ENCODE data around the gene GRB2. TPM values are rescaled to one million over a fixed set of nuclear protein-coding genes. Genes with fewer than 3 reads are reported as not detected.

GRB2 gene
- total and polyA plus RNA-seq, 12 donors, result 23.5 to 85.5 (median 52.0) TPM

DNA sequence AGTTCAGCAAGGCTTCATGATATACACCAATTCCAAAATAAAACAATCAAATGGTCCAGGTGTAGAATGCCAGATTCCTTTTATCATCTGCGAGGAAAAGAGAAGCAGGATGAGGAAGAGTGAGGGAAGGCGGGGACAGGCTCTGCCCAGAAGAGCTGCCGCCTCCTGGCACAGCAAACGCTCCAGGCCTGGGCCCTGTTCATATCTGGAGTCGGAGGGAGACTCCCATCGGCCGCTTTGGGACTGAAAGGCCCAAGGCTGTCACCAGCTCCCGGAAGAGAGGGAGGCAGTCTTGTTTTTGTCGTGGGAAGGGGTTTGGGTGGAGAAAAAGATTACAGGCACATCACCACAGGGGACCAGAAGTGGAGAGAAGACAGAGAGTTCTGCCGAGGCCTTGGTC is 87.3 kb downstream of the GRB2 start:
- Histone ChIP-seq H3K9me3 (no peaks in the 10 kb centered on the region), H3K4me1 (peaks cover 0 to 61% (median 0%) of the 10 kb centered on the region in 9 donors), H3K36me3 (peaks cover 0 to 56% (median 7%) of the 10 kb centered on the region in 9 donors), H3K27me3 (no peaks in the 10 kb centered on the region), H3K27ac (peak overlapping the region in 1 of 10 donors; percentile 94), H3K4me3 (no peak overlapping the region)
- no peak for ATAC-seq
- no peak for DNase-seq
- TF ChIP-seq, protein P1, sequence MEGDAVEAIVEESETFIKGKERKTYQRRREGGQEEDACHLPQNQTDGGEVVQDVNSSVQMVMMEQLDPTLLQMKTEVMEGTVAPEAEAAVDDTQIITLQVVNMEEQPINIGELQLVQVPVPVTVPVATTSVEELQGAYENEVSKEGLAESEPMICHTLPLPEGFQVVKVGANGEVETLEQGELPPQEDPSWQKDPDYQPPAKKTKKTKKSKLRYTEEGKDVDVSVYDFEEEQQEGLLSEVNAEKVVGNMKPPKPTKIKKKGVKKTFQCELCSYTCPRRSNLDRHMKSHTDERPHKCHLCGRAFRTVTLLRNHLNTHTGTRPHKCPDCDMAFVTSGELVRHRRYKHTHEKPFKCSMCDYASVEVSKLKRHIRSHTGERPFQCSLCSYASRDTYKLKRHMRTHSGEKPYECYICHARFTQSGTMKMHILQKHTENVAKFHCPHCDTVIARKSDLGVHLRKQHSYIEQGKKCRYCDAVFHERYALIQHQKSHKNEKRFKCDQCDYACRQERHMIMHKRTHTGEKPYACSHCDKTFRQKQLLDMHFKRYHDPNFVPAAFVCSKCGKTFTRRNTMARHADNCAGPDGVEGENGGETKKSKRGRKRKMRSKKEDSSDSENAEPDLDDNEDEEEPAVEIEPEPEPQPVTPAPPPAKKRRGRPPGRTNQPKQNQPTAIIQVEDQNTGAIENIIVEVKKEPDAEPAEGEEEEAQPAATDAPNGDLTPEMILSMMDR (IDR thresholded peaks at IDR 0.05), result no peak
- intact Hi-C loops (cut with DNase I), result no loop called here
- 56 to 62% methylated on average over 10 of the region's 10 CpGs for WGBS, 2 donors

DNA sequence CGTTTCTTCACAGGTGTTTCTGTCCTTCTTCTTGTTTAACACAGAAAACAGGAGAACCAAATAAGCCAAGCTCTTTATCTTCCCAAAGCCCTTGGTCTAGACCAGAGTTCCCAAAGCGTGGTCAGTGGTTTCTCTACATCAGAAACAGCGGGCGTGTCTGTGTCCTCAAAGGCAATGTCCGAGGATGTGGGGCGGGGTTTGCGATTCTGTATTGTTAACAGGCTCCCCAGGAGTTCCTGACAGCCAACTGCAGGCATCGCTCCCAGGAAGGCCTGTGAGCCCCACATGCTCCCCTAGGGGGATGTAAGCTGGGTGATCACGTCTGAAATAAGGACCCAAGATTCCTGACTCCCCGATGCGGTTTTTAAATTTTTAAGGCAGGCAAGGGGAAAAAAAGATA is 87.8 kb downstream of the GRB2 start:
- no peak overlapping the region for H3K4me3 ChIP-seq
- ATAC-seq (no peak), DNase-seq (no peak)
- no peaks in the 10 kb centered on the region for H3K27me3 ChIP-seq
- no peaks in the 10 kb centered on the region for H3K9me3 ChIP-seq
- 77 to 82% methylated on average over 11 of the region's 11 CpGs for WGBS, 2 donors
- peaks cover 0 to 56% (median 7%) of the 10 kb centered on the region in 9 donors for H3K36me3 ChIP-seq
- H3K27ac ChIP-seq, result peak overlapping the region in 2 of 10 donors; percentile 25 to 94
- TF ChIP-seq, protein P1 (IDR thresholded peaks at IDR 0.05), result no peak
- intact Hi-C loops (cut with DNase I), result no loop called here
- H3K4me1 ChIP-seq, result peaks cover 0 to 63% (median 0%) of the 10 kb centered on the region in 9 donors

DNA sequence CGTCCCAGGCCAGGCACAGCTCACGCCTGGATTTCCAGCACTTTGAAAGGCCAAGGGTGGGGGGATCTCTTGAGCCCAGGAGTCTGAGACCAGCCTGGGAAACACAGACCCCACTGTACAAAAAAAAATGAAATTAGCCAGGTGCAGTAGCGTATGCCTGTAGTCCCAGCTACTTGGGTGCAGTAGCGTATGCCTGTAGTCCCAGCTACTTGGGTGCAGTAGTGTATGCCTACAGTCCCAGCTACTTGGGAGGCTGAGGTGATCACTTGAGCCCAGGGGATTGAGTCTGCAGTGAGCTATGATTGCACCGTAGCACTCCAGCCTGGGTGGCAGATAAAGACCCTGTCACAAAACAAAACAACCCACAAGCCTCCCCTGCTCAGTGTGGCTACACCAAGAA is 89.2 kb downstream of the GRB2 start:
- Histone ChIP-seq H3K9me3 (no peaks in the 10 kb centered on the region), H3K36me3 (peaks cover 0 to 42% (median 2%) of the 10 kb centered on the region in 9 donors), H3K4me3 (no peak overlapping the region), H3K27me3 (no peaks in the 10 kb centered on the region), H3K27ac (peak overlapping the region in 2 of 10 donors; percentile 31 to 94), H3K4me1 (peaks cover 0 to 74% (median 0%) of the 10 kb centered on the region in 9 donors)
- TF ChIP-seq, protein P1 (IDR thresholded peaks at IDR 0.05), result no peak
- DNase-seq (no peak), ATAC-seq (no peak)
- WGBS, 2 donors, result 83 to 88% methylated on average over 5 of the region's 5 CpGs
- intact Hi-C loops (cut with DNase I), result no loop called here

DNA sequence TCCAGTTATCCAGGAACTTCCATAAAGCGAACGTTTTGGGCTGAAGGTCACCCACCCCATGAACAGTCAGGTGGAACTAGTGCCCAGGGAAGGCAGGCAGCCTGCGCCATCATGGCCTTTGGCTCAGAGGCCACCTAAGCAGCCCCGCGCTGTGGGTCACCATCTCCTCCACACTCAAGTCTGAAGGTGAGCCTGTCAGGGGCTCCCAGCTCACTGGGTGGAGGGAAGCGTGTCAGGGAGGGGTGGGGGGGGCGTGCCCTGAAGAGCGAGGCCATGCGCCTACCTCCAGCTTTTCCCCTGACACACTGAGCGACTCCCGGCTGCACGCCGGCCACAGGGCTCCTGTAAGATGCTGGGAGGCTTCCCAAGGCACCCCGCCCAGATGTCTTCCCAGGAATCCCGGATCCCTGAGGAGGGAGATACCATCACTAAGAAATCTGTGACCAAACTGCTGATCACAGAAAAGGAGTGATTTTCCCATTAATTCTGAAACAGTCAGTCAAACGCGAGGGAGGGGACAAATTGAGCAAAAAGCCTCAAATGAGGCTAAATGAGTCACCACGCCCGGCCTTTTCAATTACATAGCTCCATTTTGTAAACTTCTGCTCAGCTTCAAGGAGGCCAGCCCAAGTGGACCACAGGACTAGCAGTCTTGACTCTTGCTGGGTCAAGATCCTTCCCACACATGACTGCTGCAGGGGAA is 89.8 kb downstream of the GRB2 start:
- TF ChIP-seq, protein P1 (IDR thresholded peaks at IDR 0.05), result no peak
- H3K4me1 ChIP-seq, result peaks cover 0 to 78% (median 0%) of the 10 kb centered on the region in 9 donors
- peaks cover 0 to 36% (median 0%) of the 10 kb centered on the region in 9 donors for H3K36me3 ChIP-seq
- H3K4me3 ChIP-seq, result no peak overlapping the region
- DNase-seq (no peak), ATAC-seq (peak in 1 of 8 donors; percentile 27)
- WGBS, 2 donors, result 84 to 91% methylated on average over 19 of the region's 19 CpGs
- H3K27ac ChIP-seq, result peak overlapping the region in 2 of 10 donors; percentile 31 to 94
- intact Hi-C loops (cut with DNase I), result no loop called here
- no peaks in the 10 kb centered on the region for H3K27me3 ChIP-seq
- no peaks in the 10 kb centered on the region for H3K9me3 ChIP-seq
